Stromal cell of bone marrow (primary cell): Measurements from ENCODE around the gene RNF115.
"Not testable (repeated sequence)": the region's sequence is repeated elsewhere in the genome, so short reads cannot be mapped to it uniquely, and the experiment has no call there.

ENCODE experiments used
- DNase-seq: peaks from one replicate; pipeline ENCODE4 v3.0.0-alpha.2; 2012; ENCODE audit warnings: low read depth

Gene RNF115

GRCh38 chr1:145730467-145730866 lies 93.4 kb downstream of the RNF115 start:
- no peak for DNase-seq

- no peak for DNase-seq
These were observed 94.0 kb downstream of the RNF115 start for GRCh38 chr1:145729666-145730436.

- DNase-seq = no peak
These were observed 94.7 kb downstream of the RNF115 start for GRCh38 chr1:145729196-145729595.

- DNase-seq = not testable (repeated sequence)
These were observed 97.7 kb downstream of the RNF115 start for GRCh38 chr1:145726193-145726592.

- peak; percentile 20 for DNase-seq
These were observed 102.8 kb downstream of the RNF115 start for GRCh38 chr1:145720878-145721671.

GRCh38 chr1:145720556-145720877 lies 103.4 kb downstream of the RNF115 start:
- DNase-seq = peak; percentile 37

- no peak for DNase-seq
These were observed 104.4 kb downstream of the RNF115 start, which contains the start of gene CD160 for GRCh38 chr1:145719230-145720079. Gene CD160, plus strand, starts transcription at chr1:145719499. Its CDS starts 8,829 bp downstream, at chr1:145728328.

- not testable (repeated sequence) for DNase-seq
These were observed 105.4 kb downstream of the RNF115 start for GRCh38 chr1:145718465-145718864.

GRCh38 chr1:145717833-145718232 lies 106.1 kb downstream of the RNF115 start:
- no peak for DNase-seq

GRCh38 chr1:145716641-145717345 lies 107.1 kb downstream of the RNF115 start:
- DNase-seq = no peak

- DNase-seq = no peak
These were observed 109.3 kb downstream of the RNF115 start for GRCh38 chr1:145714524-145715111.

GRCh38 chr1:145711213-145711651 lies 112.7 kb downstream of the RNF115 start:
- no peak for DNase-seq

GRCh38 chr1:145710291-145711027 lies 113.4 kb downstream of the RNF115 start:
- no peak for DNase-seq

GRCh38 chr1:145708063-145708462 lies 115.8 kb downstream of the RNF115 start:
- no peak for DNase-seq

GRCh38 chr1:145707183-145707867 lies 116.6 kb downstream of the RNF115 start, which contains the start of gene PDZK1:
Gene PDZK1, minus strand, starts transcription at chr1:145707368. Its CDS starts 19,347 bp downstream, at chr1:145688021.
- DNase-seq = no peak

GRCh38 chr1:145706086-145706664 lies 117.7 kb downstream of the RNF115 start:
- no peak for DNase-seq

- DNase-seq = no peak
These were observed 118.3 kb downstream of the RNF115 start for GRCh38 chr1:145705622-145706021.

GRCh38 chr1:145702826-145703225 lies 121.1 kb downstream of the RNF115 start:
- no peak for DNase-seq

GRCh38 chr1:145702052-145702451 lies 121.8 kb downstream of the RNF115 start:
- DNase-seq = no peak
